Left renal pelvis (tissue), 4 donors: Measurements from ENCODE around the gene ZNF236. TPM values are rescaled to one million over a fixed set of nuclear protein-coding genes. Genes with fewer than 3 reads are reported as not detected.

ENCODE experiments used
- DNase-seq, 4 donors: peaks; one replicate each; pipeline ENCODE4 v3.0.0-alpha.2; 2013; ENCODE audit warnings: low read depth in 4 of 4, low spot score in 3 of 4
- polyA plus RNA-seq, 4 donors: library from polyadenylated mRNA; unstranded; fragments of 120-200 nt; gene quantifications; one replicate each; pipeline ENCODE4 v1.2.1, GENCODE V29; 2013; ENCODE audit not compliant: insufficient read length in 4 of 4

ZNF236 gene
- polyA plus RNA-seq, 4 donors, result 9.1 to 11.3 (median 9.8) TPM

- DNase-seq, result no peak
These were observed 178.2 kb downstream of the ZNF236 start for GRCh38 chr18:77000527-77000926.

- no peak for DNase-seq
These were observed 178.7 kb downstream of the ZNF236 start for GRCh38 chr18:77001041-77001440.

- no peak for DNase-seq
These were observed 179.6 kb downstream of the ZNF236 start for GRCh38 chr18:77001979-77002378.

GRCh38 chr18:77002496-77002895 lies 180.1 kb downstream of the ZNF236 start:
- DNase-seq, result no peak

GRCh38 chr18:77003316-77003715 lies 181.0 kb downstream of the ZNF236 start:
- no peak for DNase-seq

- DNase-seq, result no peak
These were observed 182.4 kb downstream of the ZNF236 start for GRCh38 chr18:77004555-77005380.

- DNase-seq, result no peak
These were observed 183.4 kb downstream of the ZNF236 start for GRCh38 chr18:77005651-77006195.

- no peak for DNase-seq
These were observed 184.2 kb downstream of the ZNF236 start for GRCh38 chr18:77006305-77007175.

GRCh38 chr18:77007251-77007650 lies 184.9 kb downstream of the ZNF236 start:
- DNase-seq, result no peak

GRCh38 chr18:77008006-77008405 lies 185.6 kb downstream of the ZNF236 start:
- DNase-seq, result no peak

- DNase-seq, result no peak
These were observed 186.4 kb downstream of the ZNF236 start for GRCh38 chr18:77008576-77009315.

GRCh38 chr18:77009675-77010074 lies 187.3 kb downstream of the ZNF236 start:
- no peak for DNase-seq

GRCh38 chr18:77012120-77012519 lies 189.8 kb downstream of the ZNF236 start:
- DNase-seq, result no peak

- no peak for DNase-seq
These were observed 190.6 kb downstream of the ZNF236 start for GRCh38 chr18:77012806-77013541.

- DNase-seq, result no peak
These were observed 191.6 kb downstream of the ZNF236 start for GRCh38 chr18:77013811-77014521.

- no peak for DNase-seq
These were observed 192.2 kb downstream of the ZNF236 start for GRCh38 chr18:77014538-77014937.

- no peak for DNase-seq
These were observed 192.8 kb downstream of the ZNF236 start for GRCh38 chr18:77015169-77015568.

GRCh38 chr18:77015771-77016710 lies 193.7 kb downstream of the ZNF236 start:
- DNase-seq, result no peak
